H1 (cell line): ENCODE results near the gene CDNF. TPM values are rescaled to one million over a fixed set of nuclear protein-coding genes. Genes with fewer than 3 reads are reported as not detected.

Source experiments
- CTCF ChIA-PET: fragments of 300-600 bp; sonication (Branson Sonifier 250); formaldehyde crosslinking; loops from one replicate; lab custom pipeline; 2021; ENCODE audit not compliant: partially characterized antibody; lab: Charles Lee
- POLR2A ChIA-PET: fragments of 300-600 bp; sonication (Branson Sonifier 250); formaldehyde crosslinking; loops from one replicate; lab custom pipeline; 2021; ENCODE audit warnings: inconsistent platforms; ENCODE audit not compliant: partially characterized antibody; lab: Charles Lee
- DNase-seq, 2 experiments: peaks; one replicate each; pipeline versions ENCODE4 v3.0.0 to v3.0.0-alpha.2; 2010 to 2022; ENCODE audit warnings: low spot score in 2 of 2, low read depth in 1 of 2, mixed read lengths in 1 of 2
- FAIRE-seq: peaks from 2 replicates; lab custom pipeline; 2011; peaks lifted over from hg19 to GRCh38; lab: Jason Lieb, UNC
- H2AFZ ChIP-seq: 2 replicates; pipeline ENCODE4 v1.8.1; 2012; ENCODE audit warnings: low read length, inconsistent platforms
- H2AK5ac ChIP-seq: 2 replicates; pipeline ENCODE4 v1.6.1; 2013; ENCODE audit warnings: low read depth, low read length
- H2BK120ac ChIP-seq: replicated peaks from 2 replicates; pipeline ENCODE3; 2013; ENCODE audit warnings: low read depth, low read length, inconsistent platforms
- H2BK12ac ChIP-seq: 2 replicates; pipeline ENCODE4 v1.6.1; 2013; ENCODE audit warnings: low read depth, low read length
- H2BK15ac ChIP-seq: 2 replicates; pipeline ENCODE4 v1.6.1; 2013; ENCODE audit warnings: low read length
- H2BK20ac ChIP-seq: 2 replicates; pipeline ENCODE4 v1.6.1; 2013; ENCODE audit warnings: low read length
- H2BK5ac ChIP-seq: 2 replicates; pipeline ENCODE4 v1.6.1; 2013; ENCODE audit warnings: low read depth, low read length
- H3K14ac ChIP-seq: 2 replicates; pipeline ENCODE4 v1.6.1; 2013; ENCODE audit warnings: inconsistent platforms; ENCODE audit not compliant: insufficient read length
- H3K18ac ChIP-seq: 2 replicates; pipeline ENCODE4 v1.6.1; 2013; ENCODE audit warnings: low read length; ENCODE audit errors: extremely low read depth
- H3K23ac ChIP-seq: 2 replicates; pipeline ENCODE4 v1.6.1; 2013; ENCODE audit warnings: inconsistent platforms; ENCODE audit not compliant: insufficient read length
- H3K23me2 ChIP-seq: 2 replicates; pipeline ENCODE4 v1.6.1; 2013; ENCODE audit warnings: low read depth, low read length
- H3K27ac ChIP-seq: 2 replicates; pipeline ENCODE4 v1.6.1; 2011; ENCODE audit warnings: low read depth, low read length, inconsistent platforms
- H3K27me3 ChIP-seq, 4 experiments: replicated peaks in 1 of 4; 1 replicate in 1 of 4; 2 replicates in 3 of 4; pipeline versions ENCODE4 v1.6.1 to v1.8.1; 2011 to 2013; ENCODE audit warnings: low read length in 3 of 4, mild to moderate bottlenecking in 3 of 4, inconsistent platforms in 2 of 4, mixed read lengths in 2 of 4, moderate library complexity in 1 of 4; ENCODE audit not compliant: control insufficient read depth in 3 of 4, insufficient read depth in 3 of 4; ENCODE audit errors: extremely low read depth in 1 of 4
- H3K36me3 ChIP-seq, 4 experiments: 2 replicates each; pipeline versions ENCODE4 v1.6.1 to v1.8.1; 2011 to 2013; ENCODE audit warnings: mild to moderate bottlenecking in 4 of 4, low read length in 3 of 4, moderate library complexity in 2 of 4, control low read depth in 1 of 4, inconsistent platforms in 1 of 4; ENCODE audit not compliant: insufficient read depth in 4 of 4, control insufficient read depth in 2 of 4
- H3K4ac ChIP-seq: replicated peaks from 2 replicates; pipeline ENCODE3; 2013; ENCODE audit warnings: low read length, low read depth, mixed read lengths, inconsistent platforms; ENCODE audit not compliant: insufficient read length
- H3K4me1 ChIP-seq, 4 experiments: replicated peaks in 1 of 4; 1 replicate in 1 of 4; 2 replicates in 3 of 4; pipeline versions ENCODE4 v1.6.1 to v1.8.1; 2011 to 2013; ENCODE audit warnings: low read length in 3 of 4, inconsistent platforms in 2 of 4, mixed read lengths in 1 of 4; ENCODE audit not compliant: insufficient read depth in 4 of 4, control insufficient read depth in 3 of 4
- H3K4me2 ChIP-seq, 2 experiments: 2 replicates each; pipeline versions ENCODE4 v1.6.1 to v1.8.1; 2011 to 2013; ENCODE audit warnings: low read depth in 2 of 2, low read length in 2 of 2, control low read depth in 1 of 2, inconsistent platforms in 1 of 2, mild to moderate bottlenecking in 1 of 2; ENCODE audit not compliant: insufficient read depth in 1 of 2
- H3K4me3 ChIP-seq, 4 experiments: fragments of 200-600, 300-600 bp in 1 of 4; sonication (generic), shearing (Covaris generic), sonication (Bioruptor Twin) in 1 of 4; 2 replicates each; pipeline versions ENCODE4 v1.5.1 to v1.8.1; 2011 to 2016; ENCODE audit warnings: low read length in 4 of 4, low read depth in 3 of 4, control low read depth in 2 of 4, inconsistent platforms in 2 of 4, mild to moderate bottlenecking in 2 of 4, mixed read lengths in 1 of 4, moderate library complexity in 1 of 4; ENCODE audit not compliant: insufficient read depth in 2 of 4; ENCODE audit errors: extremely low read depth in 1 of 4
- H3K56ac ChIP-seq: replicated peaks from 2 replicates; pipeline ENCODE3; 2013; ENCODE audit warnings: low read depth, mild to moderate bottlenecking, mixed read lengths, low read length, inconsistent platforms; ENCODE audit not compliant: insufficient read length
- H3K79me1 ChIP-seq: 2 replicates; pipeline ENCODE4 v1.6.1; 2013; ENCODE audit warnings: low read depth, low read length, control low read depth
- H3K79me2 ChIP-seq, 2 experiments: 2 replicates each; pipeline versions ENCODE4 v1.6.1 to v1.8.1; 2012 to 2013; ENCODE audit warnings: low read length in 2 of 2, mild to moderate bottlenecking in 2 of 2, inconsistent platforms in 1 of 2; ENCODE audit not compliant: insufficient read depth in 2 of 2, control insufficient read depth in 1 of 2
- H3K9ac ChIP-seq, 4 experiments: replicated peaks in 1 of 4; 1 replicate in 1 of 4; 2 replicates in 3 of 4; pipeline versions ENCODE4 v1.6.1 to v1.8.1; 2011 to 2013; ENCODE audit warnings: low read depth in 3 of 4, low read length in 3 of 4, control low read depth in 2 of 4, mild to moderate bottlenecking in 2 of 4, moderate library complexity in 2 of 4, inconsistent platforms in 1 of 4; ENCODE audit errors: extremely low read depth in 1 of 4
- H3K9me3 ChIP-seq, 2 experiments: 2 replicates each; pipeline versions ENCODE4 v1.6.1 to v1.8.1; 2012 to 2013; ENCODE audit warnings: mild to moderate bottlenecking in 2 of 2, moderate library complexity in 2 of 2, control low read depth in 1 of 2, inconsistent platforms in 1 of 2, low read depth in 1 of 2, low read length in 1 of 2, mixed read lengths in 1 of 2; ENCODE audit not compliant: insufficient read depth in 2 of 2
- H4K20me1 ChIP-seq, 2 experiments: replicated peaks in 1 of 2; 2 replicates each; pipeline versions ENCODE3 to v1.8.1; 2011 to 2013; ENCODE audit warnings: inconsistent platforms in 2 of 2, low read length in 2 of 2, mild to moderate bottlenecking in 1 of 2; ENCODE audit not compliant: insufficient read depth in 2 of 2, control insufficient read depth in 1 of 2
- H4K5ac ChIP-seq: 2 replicates; pipeline ENCODE4 v1.6.1; 2013; ENCODE audit warnings: low read length, low read depth, mixed read lengths, inconsistent platforms; ENCODE audit not compliant: insufficient read length
- H4K8ac ChIP-seq: 2 replicates; pipeline ENCODE4 v1.8.0; 2013; ENCODE audit warnings: mild to moderate bottlenecking, moderate library complexity, low read length, inconsistent platforms; ENCODE audit not compliant: insufficient read depth; ENCODE audit errors: extremely low read depth
- H4K91ac ChIP-seq: replicated peaks from 2 replicates; pipeline ENCODE3; 2013; ENCODE audit warnings: low read length, mixed read lengths, inconsistent platforms; ENCODE audit not compliant: insufficient read length
- ASH2L ChIP-seq: fragments of 200-600, 300-600 bp; sonication (generic); IDR thresholded peaks from one replicate; pipeline ENCODE4 v1.7.1; 2017; ENCODE audit warnings: low read length
- CTBP2 ChIP-seq: IDR thresholded peaks from 2 replicates; pipeline ENCODE4 v1.7.0; 2011; ENCODE audit warnings: borderline replicate concordance, mild to moderate bottlenecking, moderate library complexity, mixed read lengths, low read length; ENCODE audit not compliant: insufficient read depth, insufficient read length
- EGR1 ChIP-seq: IDR thresholded peaks from 2 replicates; pipeline ENCODE4 v1.6.1; 2011; ENCODE audit warnings: low read depth, low read length, borderline replicate concordance
- HDAC2 ChIP-seq, 2 experiments: fragments of 300-600 bp in 1 of 2; sonication (generic) in 1 of 2; IDR thresholded peaks; 2 replicates each; pipeline ENCODE4 v1.6.1; 2011 to 2012; ENCODE audit warnings: low read depth in 2 of 2, low read length in 2 of 2, mild to moderate bottlenecking in 2 of 2, moderate library complexity in 2 of 2, borderline replicate concordance in 1 of 2, inconsistent platforms in 1 of 2
- JUN ChIP-seq: IDR thresholded peaks from 2 replicates; pipeline ENCODE4 v1.6.1; 2011; ENCODE audit warnings: low read depth, mild to moderate bottlenecking, improper control_type of control experiment, low read length
- POU5F1 ChIP-seq: IDR thresholded peaks from 2 replicates; pipeline ENCODE4 v1.6.1; 2011; ENCODE audit warnings: low read depth, mild to moderate bottlenecking, low read length, moderate library complexity
- RFX5 ChIP-seq: IDR thresholded peaks from 2 replicates; pipeline ENCODE4 v1.6.1; 2011; ENCODE audit warnings: low read depth, low read length, improper control_type of control experiment, borderline replicate concordance
- SIRT6 ChIP-seq: IDR thresholded peaks from one replicate; pipeline ENCODE4 v1.7.1; 2012; ENCODE audit warnings: low read length, inconsistent platforms
- SP2 ChIP-seq: IDR thresholded peaks from 2 replicates; pipeline ENCODE4 v1.6.1; 2012; ENCODE audit warnings: mild to moderate bottlenecking, low read length, inconsistent platforms
- TCF12 ChIP-seq: IDR thresholded peaks from 2 replicates; pipeline ENCODE4 v1.6.1; 2011; ENCODE audit warnings: low read depth, mild to moderate bottlenecking, low read length
- WGBS, 2 experiments: shearing (Covaris generic) in 1 of 2; methylation state at CpG; one replicate each; pipeline versions ENCODE4 v1.1.6 to v1.1.7; 2013 to 2015; ENCODE audit warnings: low lambda C conversion rate in 2 of 2, mixed read lengths in 2 of 2, inconsistent platforms in 1 of 2, low coverage in 1 of 2, missing lambda C conversion rate in 1 of 2; ENCODE audit not compliant: insufficient replicate concordance in 2 of 2, insufficient coverage in 1 of 2, insufficient read length in 1 of 2; ENCODE audit errors: extremely low coverage in 1 of 2, missing lambda C conversion rate in 1 of 2; 5-methylcytosine and 5-hydroxymethylcytosine counted together
- polyA plus RNA-seq, 7 experiments: library from polyadenylated mRNA; depleted of rRNA in 3 of 7; stranded (reverse) in 5 of 7; unstranded in 2 of 7; fragments of >200 nt in 5 of 7; fragments of 200-250 nt in 2 of 7; gene quantifications; 1 replicate in 5 of 7; 2 replicates in 1 of 7; 4 replicates in 1 of 7; pipeline versions ENCODE4 v1.2.1 to v1.2.3, GENCODE V29; 2011 to 2013; ENCODE audit warnings: missing spikeins in 2 of 7, mixed read lengths in 2 of 7
- total RNA-seq: library from RNA; stranded (reverse); fragmentation: NEBNext Ultra II Directional; extraction: Animal tissue kit (Norgen Biotek cat#: 25700); gene quantifications from 2 replicates; pipeline ENCODE4 v1.2.1, GENCODE V29; 2021

The CDNF gene
- total and polyA plus RNA-seq, 2 of the 8 experiments (the other 6 are each of a cell fraction or from before 2014, with no cell fraction given) = 0.32 to 0.67 TPM

GRCh38 chr10:14776546-14776945 lies 61.3 kb downstream of the CDNF start:
- H3K4ac ChIP-seq = no peak overlapping the region
- FAIRE-seq = no peak
- H2BK20ac ChIP-seq = no peak overlapping the region

More at GRCh38 chr10:14776546-14776945, 61.3 kb downstream of the CDNF start:
- Histone ChIP-seq H3K23ac (no peak overlapping the region), H2BK120ac (no peak overlapping the region), H3K14ac (no peak overlapping the region), H3K27me3 (no peaks in the 10 kb centered on the region), H3K27ac (no peak overlapping the region), H3K79me2 (no peaks in the 10 kb centered on the region), H3K4me2 (no peak overlapping the region), H4K20me1 (no peaks in the 10 kb centered on the region), H4K5ac (no peak overlapping the region), H4K91ac (no peak overlapping the region), H2AFZ (no peak overlapping the region), H2BK15ac (no peak overlapping the region), H3K23me2 (no peaks in the 10 kb centered on the region), H3K18ac (no peak overlapping the region), H2AK5ac (no peak overlapping the region), H3K9ac (no peak overlapping the region), H3K79me1 (no peaks in the 10 kb centered on the region), H3K36me3 (no peaks in the 10 kb centered on the region), H3K4me3 (no peak overlapping the region), H3K9me3 (no peaks in the 10 kb centered on the region), H3K4me1 (no peaks in the 10 kb centered on the region), H2BK12ac (no peak overlapping the region), H2BK5ac (no peak overlapping the region), H3K56ac (no peak overlapping the region), H4K8ac (no peak overlapping the region)
- 85% methylated on average over 9 of the region's 9 CpGs; no CpG with 5 or more reads in 1 of the 2 experiments for whole genome bisulfite sequencing, 2 experiments
- DNase-seq = no peak
- ChIA-PET POLR2A (no interaction called here), CTCF (no interaction called here)
- TF ChIP-seq SIRT6 = no peak
- no peak for TF ChIP-seq RFX5
- no peak for TF ChIP-seq TCF12
- TF ChIP-seq EGR1 = no peak
- TF ChIP-seq SP2 = no peak
- TF ChIP-seq JUN = no peak
- no peak for TF ChIP-seq ASH2L
- TF ChIP-seq POU5F1 = no peak
- TF ChIP-seq CTBP2 = no peak
- no peak for TF ChIP-seq HDAC2 (IDR thresholded peaks at IDR 0.05; ENCODE audit: borderline replicate concordance in 1 of 2, low read depth in 2 of 2, low read length in 2 of 2)
